ENCODE data around the gene GNAO1. TPM values are rescaled to one million over a fixed set of nuclear protein-coding genes. Genes with fewer than 3 reads are reported as not detected.

Gene GNAO1
- total RNA-seq, 6 experiments from 2014 or later: 18.2 to 45.1 (median 21.5) TPM

DNA sequence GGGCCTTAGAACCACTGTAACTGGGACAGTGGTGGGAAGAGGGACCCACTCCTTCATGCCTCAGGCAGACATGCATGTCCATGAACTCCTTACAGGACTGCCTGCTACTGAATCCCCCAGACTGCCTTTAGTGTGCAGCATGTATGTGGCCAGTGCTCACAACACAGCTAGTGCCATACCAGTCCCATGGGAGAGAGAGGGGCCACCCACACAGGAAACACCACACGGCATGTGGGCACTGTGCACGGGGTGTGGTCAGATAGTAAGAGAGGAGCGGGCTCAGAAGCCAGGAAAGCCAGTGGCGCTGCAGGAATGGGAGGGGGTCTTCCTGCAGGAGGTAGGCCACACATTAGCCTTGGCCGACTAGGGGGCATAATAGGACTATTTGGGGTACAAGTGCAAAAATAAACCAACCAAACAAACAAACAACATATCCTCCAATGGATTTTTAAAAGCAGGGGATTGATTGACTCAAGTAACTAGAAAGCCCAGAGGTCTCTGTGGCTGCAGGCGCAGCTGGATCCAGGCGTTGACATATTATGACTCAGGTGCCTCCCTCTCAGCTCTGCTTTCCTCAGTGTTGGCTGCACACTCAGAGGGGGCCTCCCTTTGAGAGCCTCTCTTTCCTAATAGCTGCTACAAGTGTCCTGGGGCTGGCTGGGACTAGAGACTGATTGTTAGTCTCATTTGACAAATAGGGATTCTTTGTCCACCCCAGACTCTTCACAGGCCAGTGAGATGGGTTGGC is 129.7 kb downstream of the GNAO1 start:
- Histone ChIP-seq H3K4me1 (no peaks in the 10 kb centered on the region), H3K27ac (no peak overlapping the region), H3K9me3 (no peaks in the 10 kb centered on the region), H3K36me3 (peaks cover 0 to 6% (median 0%) of the 10 kb centered on the region in 4 donors), H3K4me3 (no peak overlapping the region), H3K27me3 (no peaks in the 10 kb centered on the region)
- no peak for TF ChIP-seq POLR2A (IDR thresholded peaks at IDR 0.05)
- no peak for TF ChIP-seq CTCF (IDR thresholded peaks at IDR 0.05)
- 85% methylated on average over 5 of the region's 7 CpGs for WGBS (ENCODE audit: insufficient coverage, low coverage, low lambda C conversion rate, missing lambda C conversion rate)
- DNase-seq (no peak), ATAC-seq (no peak)
- intact Hi-C loops (cut with DNase I): no loop called here

DNA sequence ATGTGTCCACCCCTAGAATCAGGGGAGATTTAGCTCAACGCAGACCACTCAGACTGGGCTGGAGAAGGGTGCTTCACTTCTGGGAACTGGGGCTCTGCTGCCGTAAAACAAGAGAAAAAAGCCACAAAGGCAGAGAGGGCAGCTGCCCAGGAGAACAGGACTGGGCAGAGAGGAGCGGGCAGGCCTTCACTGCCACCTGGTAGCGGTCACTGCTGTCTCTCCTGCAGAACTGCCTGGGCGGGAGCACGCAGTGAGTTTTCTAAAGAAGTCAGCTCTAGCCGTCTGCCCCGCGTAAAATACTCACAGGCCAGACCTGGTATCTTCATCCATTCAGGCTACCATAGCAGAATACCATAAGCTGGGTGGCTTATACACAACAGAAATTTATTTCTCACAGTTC is 130.3 kb downstream of the GNAO1 start:
- H3K4me3 ChIP-seq: no peak overlapping the region
- no peaks in the 10 kb centered on the region for H3K4me1 ChIP-seq
- DNase-seq (no peak), ATAC-seq (no peak)
- H3K9me3 ChIP-seq: no peaks in the 10 kb centered on the region
- no peaks in the 10 kb centered on the region for H3K27me3 ChIP-seq
- peaks cover 0 to 6% (median 0%) of the 10 kb centered on the region in 4 donors for H3K36me3 ChIP-seq
- TF ChIP-seq CTCF (IDR thresholded peaks at IDR 0.05): no peak
- no peak for TF ChIP-seq POLR2A (IDR thresholded peaks at IDR 0.05)
- 90% methylated on average over 2 of the region's 9 CpGs for WGBS (ENCODE audit: insufficient coverage, low coverage, low lambda C conversion rate, missing lambda C conversion rate)
- intact Hi-C loops (cut with DNase I): no loop called here
- no peak overlapping the region for H3K27ac ChIP-seq

GRCh38 chr16:56324406-56324805 is 133.1 kb downstream of the GNAO1 start:
- peaks cover 0 to 15% (median 5%) of the 10 kb centered on the region in 4 donors for H3K4me1 ChIP-seq
- DNase-seq: no peak
- no peak for TF ChIP-seq POLR2A (IDR thresholded peaks at IDR 0.05)
- TF ChIP-seq CTCF (IDR thresholded peaks at IDR 0.05): no peak
- no peak for ATAC-seq
- no peak overlapping the region for H3K27ac ChIP-seq
- H3K9me3 ChIP-seq: no peaks in the 10 kb centered on the region
- intact Hi-C loops (cut with DNase I): no loop called here
- no peak overlapping the region for H3K4me3 ChIP-seq
- H3K36me3 ChIP-seq: peaks cover 0 to under 1% (median 0%) of the 10 kb centered on the region in 4 donors
- H3K27me3 ChIP-seq: no peaks in the 10 kb centered on the region
- WGBS (ENCODE audit: insufficient coverage, low coverage, low lambda C conversion rate, missing lambda C conversion rate): no CpG with 5 or more reads among the region's 9 CpGs

GRCh38 chr16:56325956-56326355 is 134.7 kb downstream of the GNAO1 start:
- no peak overlapping the region for H3K4me3 ChIP-seq
- TF ChIP-seq CTCF (IDR thresholded peaks at IDR 0.05) (no peak), POLR2A (IDR thresholded peaks at IDR 0.05) (no peak)
- ATAC-seq: no peak
- intact Hi-C loops (cut with DNase I): no loop called here
- H3K27ac ChIP-seq: no peak overlapping the region
- H3K9me3 ChIP-seq: no peaks in the 10 kb centered on the region
- H3K4me1 ChIP-seq: peaks cover 0 to 27% (median 10%) of the 10 kb centered on the region in 4 donors
- no peak for DNase-seq
- 58% methylated on average over 2 of the region's 6 CpGs for WGBS (ENCODE audit: insufficient coverage, low coverage, low lambda C conversion rate, missing lambda C conversion rate)
- H3K27me3 ChIP-seq: no peaks in the 10 kb centered on the region
- no peaks in the 10 kb centered on the region for H3K36me3 ChIP-seq
